ENCODE measurements around the gene C1orf105.
"Not testable (repeated sequence)": the region's sequence is repeated elsewhere in the genome, so short reads cannot be mapped to it uniquely, and the experiment has no call there.

Gene C1orf105, protein sequence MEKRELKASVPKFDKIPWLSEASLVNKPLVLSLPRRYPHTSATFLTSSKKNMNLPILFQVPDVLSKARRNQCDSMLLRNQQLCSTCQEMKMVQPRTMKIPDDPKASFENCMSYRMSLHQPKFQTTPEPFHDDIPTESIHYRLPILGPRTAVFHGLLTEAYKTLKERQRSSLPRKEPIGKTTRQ

DNA sequence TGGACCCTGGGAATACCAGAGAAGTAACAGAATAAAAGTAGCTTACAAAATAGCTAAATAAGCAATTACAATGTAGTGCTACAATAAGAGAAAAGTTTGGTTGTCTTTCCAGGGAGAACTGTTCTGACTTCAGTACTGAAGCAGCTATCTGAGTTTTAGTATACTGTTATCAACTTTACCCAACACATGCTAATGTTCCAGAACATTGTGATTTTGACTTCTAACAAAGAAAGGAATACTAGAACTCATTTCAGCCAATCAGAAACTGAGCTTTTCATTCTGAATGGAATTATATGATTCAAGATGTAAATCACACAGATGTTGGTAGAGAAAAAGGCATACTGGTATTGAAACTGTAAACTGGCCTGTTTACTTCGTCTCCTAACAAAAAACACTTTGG lies at the start of gene C1orf105:
Gene C1orf105 (plus strand): TSS at position 301 of the 400 bp plus-strand sequence. CDS start 201 bp downstream, outside the sequence.
- TF ChIP-seq, protein P1, sequence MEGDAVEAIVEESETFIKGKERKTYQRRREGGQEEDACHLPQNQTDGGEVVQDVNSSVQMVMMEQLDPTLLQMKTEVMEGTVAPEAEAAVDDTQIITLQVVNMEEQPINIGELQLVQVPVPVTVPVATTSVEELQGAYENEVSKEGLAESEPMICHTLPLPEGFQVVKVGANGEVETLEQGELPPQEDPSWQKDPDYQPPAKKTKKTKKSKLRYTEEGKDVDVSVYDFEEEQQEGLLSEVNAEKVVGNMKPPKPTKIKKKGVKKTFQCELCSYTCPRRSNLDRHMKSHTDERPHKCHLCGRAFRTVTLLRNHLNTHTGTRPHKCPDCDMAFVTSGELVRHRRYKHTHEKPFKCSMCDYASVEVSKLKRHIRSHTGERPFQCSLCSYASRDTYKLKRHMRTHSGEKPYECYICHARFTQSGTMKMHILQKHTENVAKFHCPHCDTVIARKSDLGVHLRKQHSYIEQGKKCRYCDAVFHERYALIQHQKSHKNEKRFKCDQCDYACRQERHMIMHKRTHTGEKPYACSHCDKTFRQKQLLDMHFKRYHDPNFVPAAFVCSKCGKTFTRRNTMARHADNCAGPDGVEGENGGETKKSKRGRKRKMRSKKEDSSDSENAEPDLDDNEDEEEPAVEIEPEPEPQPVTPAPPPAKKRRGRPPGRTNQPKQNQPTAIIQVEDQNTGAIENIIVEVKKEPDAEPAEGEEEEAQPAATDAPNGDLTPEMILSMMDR (IDR thresholded peaks at IDR 0.05), result no peak
- no peak for TF ChIP-seq ZFX (IDR thresholded peaks at IDR 0.05; ENCODE audit: borderline replicate concordance)
- no peak within 1 kb of the TSS for H3K27ac ChIP-seq

DNA sequence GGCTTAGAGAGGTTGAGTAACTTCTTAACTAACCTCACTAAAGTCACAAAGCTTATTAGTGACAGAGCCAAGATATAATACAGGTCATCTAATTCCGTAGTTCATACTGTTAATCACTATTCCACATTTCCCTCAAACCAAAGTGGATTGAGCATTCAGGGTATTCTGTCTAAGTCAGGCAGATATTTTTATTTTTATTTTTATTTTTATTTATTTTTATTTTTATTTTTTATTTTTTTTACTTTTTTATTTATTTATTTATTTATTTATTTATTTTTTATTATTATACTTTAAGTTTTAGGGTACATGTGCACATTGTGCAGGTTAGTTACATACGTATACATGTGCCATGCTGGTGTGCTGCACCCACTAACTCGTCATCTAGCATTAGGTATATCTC lies 48.8 kb upstream of the C1orf105 start:
- H3K27ac ChIP-seq, result not testable (repeated sequence)

DNA sequence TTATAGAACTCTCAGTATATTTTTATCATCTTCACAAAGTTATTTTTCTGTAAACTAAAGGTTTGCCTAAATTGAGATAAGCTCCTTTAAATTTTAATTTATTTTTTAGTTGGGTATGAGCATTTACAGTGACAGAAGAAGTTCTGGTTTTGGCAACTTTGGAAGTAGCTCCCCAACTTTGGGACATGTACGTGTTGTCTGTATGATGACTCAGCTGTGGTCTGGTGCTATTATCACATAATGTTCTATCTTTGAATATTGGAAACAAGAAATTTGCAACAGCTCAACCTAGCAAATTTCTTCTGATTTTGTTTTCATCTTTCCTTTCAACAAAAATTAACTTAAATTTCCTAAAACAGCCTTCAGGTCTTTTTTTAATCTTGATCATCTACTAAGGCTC lies 46.6 kb upstream of the C1orf105 start:
- TF ChIP-seq ZFX (IDR thresholded peaks at IDR 0.05; ENCODE audit: borderline replicate concordance), result no peak
- TF ChIP-seq, protein P1 (IDR thresholded peaks at IDR 0.05), result no peak
- no peak overlapping the region for H3K27ac ChIP-seq

DNA sequence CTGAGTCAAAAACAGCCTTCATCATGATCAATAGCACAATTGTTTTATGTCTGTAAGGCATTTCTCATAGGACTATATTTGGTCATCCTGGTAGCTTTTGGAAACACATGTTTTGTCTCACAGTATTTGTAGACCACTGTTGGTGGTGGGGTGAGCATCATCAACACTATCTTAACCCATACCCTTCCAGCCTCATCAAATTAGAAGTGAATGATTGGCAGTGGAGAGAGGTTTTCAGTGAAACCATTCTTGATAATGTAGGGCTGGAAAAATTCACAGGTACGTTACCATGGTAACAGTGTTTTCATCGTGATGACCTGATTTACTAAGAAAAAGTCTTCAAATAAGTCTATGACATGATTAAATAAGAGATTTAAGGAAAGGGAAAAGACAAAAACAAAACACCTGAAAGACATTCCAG lies 45.3 kb upstream of the C1orf105 start:
- H3K27ac ChIP-seq, result no peak overlapping the region
- TF ChIP-seq, protein P1 (IDR thresholded peaks at IDR 0.05), result no peak
- TF ChIP-seq ZFX (IDR thresholded peaks at IDR 0.05; ENCODE audit: borderline replicate concordance), result no peak

DNA sequence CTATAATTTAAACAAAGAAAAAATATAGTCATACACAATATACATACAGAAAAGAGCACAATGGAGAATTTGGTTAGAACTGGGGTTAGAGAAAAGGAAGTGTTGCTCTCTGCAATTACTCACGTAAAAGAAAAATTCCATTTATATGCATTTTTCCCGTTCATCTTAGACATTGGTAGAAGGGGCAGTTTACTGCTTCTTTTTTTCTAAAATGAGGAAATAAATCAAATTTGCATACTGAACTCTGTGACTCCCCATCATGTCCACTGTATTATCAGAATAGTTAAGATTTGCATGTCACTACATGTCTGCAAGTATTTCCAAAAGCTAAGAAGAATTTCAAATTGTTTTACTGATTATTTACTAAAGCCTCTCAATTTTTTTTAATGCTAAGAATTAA lies 44.1 kb upstream of the C1orf105 start:
- TF ChIP-seq, protein P1 (IDR thresholded peaks at IDR 0.05), result no peak
- no peak for TF ChIP-seq ZFX (IDR thresholded peaks at IDR 0.05; ENCODE audit: borderline replicate concordance)
- H3K27ac ChIP-seq, result no peak overlapping the region

DNA sequence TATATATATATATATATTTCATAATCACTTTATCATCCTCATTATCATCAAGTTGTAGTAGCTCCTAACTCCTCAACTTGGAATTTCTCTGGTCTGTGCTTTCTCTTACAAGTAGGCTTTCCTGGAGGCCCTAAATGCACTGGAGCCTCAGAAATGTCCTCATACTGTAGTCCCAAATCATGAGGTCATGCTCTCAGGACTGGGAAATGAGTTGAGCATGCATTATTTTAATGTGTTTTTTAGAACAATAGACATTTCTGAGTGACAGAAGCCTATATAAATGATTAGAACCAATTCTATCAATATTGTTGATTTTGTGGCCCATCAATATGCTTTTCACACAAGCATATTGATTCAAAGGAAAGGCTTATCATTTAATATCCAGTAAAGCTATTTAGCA lies 42.9 kb upstream of the C1orf105 start:
- TF ChIP-seq, protein P1 (IDR thresholded peaks at IDR 0.05), result no peak
- no peak for TF ChIP-seq ZFX (IDR thresholded peaks at IDR 0.05; ENCODE audit: borderline replicate concordance)
- H3K27ac ChIP-seq, result no peak overlapping the region

DNA sequence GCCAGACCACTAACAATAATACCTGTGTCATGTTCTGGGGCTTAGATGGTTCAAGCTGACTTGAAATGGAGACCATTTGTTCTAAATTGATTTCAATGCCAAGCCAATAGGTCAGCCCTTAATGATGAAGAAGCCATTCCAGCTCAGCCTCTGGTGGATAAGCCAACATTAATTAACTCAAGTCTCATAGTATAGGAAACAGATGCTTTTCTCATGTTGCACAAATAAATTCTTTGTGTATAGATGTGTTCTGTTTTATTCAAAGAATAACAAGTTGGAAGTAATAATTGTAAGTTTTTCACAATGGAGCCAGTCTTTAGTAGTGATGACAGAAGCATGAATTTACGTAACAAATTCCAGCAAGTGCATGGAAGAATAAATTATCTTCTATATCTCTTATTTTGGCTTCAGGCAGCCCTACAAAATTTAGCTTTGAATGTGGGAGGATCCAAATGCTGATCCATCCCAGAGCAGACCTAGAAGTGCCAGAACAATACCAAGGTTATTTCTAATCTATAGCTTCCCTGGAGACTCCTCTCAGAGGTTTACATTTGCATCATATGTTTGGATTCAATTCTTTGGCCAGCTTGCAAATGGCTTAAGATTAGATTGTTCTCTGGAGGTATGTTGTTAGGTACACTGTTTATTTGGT lies 42.2 kb upstream of the C1orf105 start:
- H3K27ac ChIP-seq, result no peak overlapping the region
- TF ChIP-seq ZFX (IDR thresholded peaks at IDR 0.05; ENCODE audit: borderline replicate concordance), result no peak
- TF ChIP-seq, protein P1 (IDR thresholded peaks at IDR 0.05), result no peak
